Activated naive CD4-positive, alpha-beta T cell treated with anti-CD3 and anti-CD28 coated beads, Interleukin-2, amount 50 U/mL, for 16 hours (primary cell): ENCODE data around the gene EPN2.

Experiments
- DNase-seq: peaks from one replicate; pipeline ENCODE4 v3.0.0-alpha.2; 2020

The EPN2 gene

GRCh38 chr17:19384723-19385391 lies 147.7 kb downstream of the EPN2 start:
- DNase-seq, result no peak

GRCh38 chr17:19385521-19385983 lies 148.4 kb downstream of the EPN2 start:
- no peak for DNase-seq
